Thyroid gland (tissue), 4 donors: ENCODE measurements around the gene BSG. TPM values are rescaled to one million over a fixed set of nuclear protein-coding genes. Genes with fewer than 3 reads are reported as not detected.

Experiments
- DNase-seq, 2 donors: peaks; one replicate each; pipeline ENCODE4 v3.0.0-alpha.2; 2019
- H3K27ac ChIP-seq, 3 donors: fragments of 200-600 bp; sonication (generic); 1 replicate in 2 of 3; 2 replicates in 1 of 3; pipeline ENCODE4 v1.5.1; 2016 to 2019; ENCODE audit warnings: mild to moderate bottlenecking in 1 of 3, moderate library complexity in 1 of 3
- H3K27me3 ChIP-seq: fragments of 200-600 bp; sonication (generic); one replicate; pipeline ENCODE4 v1.5.1; 2019
- H3K36me3 ChIP-seq, 2 donors: fragments of 200-600 bp; sonication (generic); one replicate each; pipeline ENCODE4 v1.5.1; 2016 to 2019
- H3K4me1 ChIP-seq, 2 donors: fragments of 200-600 bp; sonication (generic); one replicate each; pipeline ENCODE4 v1.5.1; 2017 to 2019
- H3K4me3 ChIP-seq, 3 donors: fragments of 200-600 bp; sonication (generic); replicated peaks in 1 of 3; 1 replicate in 2 of 3; 2 replicates in 1 of 3; pipeline ENCODE4 v1.5.1; 2016; ENCODE audit warnings: mild to moderate bottlenecking in 1 of 3
- H3K9me3 ChIP-seq: fragments of 200-600 bp; sonication (generic); one replicate; pipeline ENCODE4 v1.5.1; 2017
- CTCF ChIP-seq, 6 experiments: fragments of 200-600 bp in 3 of 6; fragments of 450-650 bp in 3 of 6; sonication (generic) in 3 of 6; IDR thresholded peaks; one replicate each; pipeline ENCODE4 v1.5.1; 2016 to 2019; ENCODE audit warnings: antibody characterized with exemption in 6 of 6, mild to moderate bottlenecking in 2 of 6, inconsistent platforms in 1 of 6, moderate library complexity in 1 of 6
- POLR2A ChIP-seq, 2 donors: fragments of 450-650 bp; IDR thresholded peaks; one replicate each; pipeline ENCODE4 v1.6.1; 2017; ENCODE audit warnings: antibody characterized with exemption in 2 of 2, mild to moderate bottlenecking in 2 of 2, moderate library complexity in 1 of 2
- WGBS, 2 donors: methylation state at CpG; one replicate each; pipeline ENCODE4 v1.1.5; 2017; 5-methylcytosine and 5-hydroxymethylcytosine counted together
- intact Hi-C: fragments of 100-400 bp; cut with DNase I; formaldehyde crosslinking; loops from one replicate; pipeline ENCODE4 v1.15.1; 2023
- total RNA-seq, 4 donors: library from RNA; depleted of rRNA; stranded (reverse); fragments of >200 nt; gene quantifications; one replicate each; pipeline ENCODE4 v1.2.3, GENCODE V29; 2016

BSG gene
- total RNA-seq, 4 donors from 2014 or later: 349 to 702 (median 569) TPM

GRCh38 chr19:572743-573518 lies 535 bp downstream of the BSG start:
- Histone ChIP-seq H3K9me3 (no peaks in the 10 kb centered on the region), H3K36me3 (peaks cover 0 to 6% of the 10 kb centered on the region in 2 donors), H3K4me1 (peaks cover 32 to 42% of the 10 kb centered on the region in 2 donors), H3K27ac (peak overlapping the region; percentile 72 to 88 (median 76)), H3K27me3 (no peaks in the 10 kb centered on the region), H3K4me3 (peak overlapping the region; percentile 81 to 97 (median 91))
- WGBS, 2 donors: 1% methylated on average over 29 of the region's 55 CpGs; no CpG with 5 or more reads in 1 of the 2 donors
- intact Hi-C loops: no loop called here
- TF ChIP-seq POLR2A (IDR thresholded peaks at IDR 0.05): no peak
- TF ChIP-seq CTCF (IDR thresholded peaks at IDR 0.05): no peak
- DNase-seq: peak; percentile 69 to 73

- Histone ChIP-seq H3K4me3 (peak overlapping the region; percentile 81 to 97 (median 91)), H3K27me3 (no peaks in the 10 kb centered on the region), H3K36me3 (peaks cover 0 to 9% of the 10 kb centered on the region in 2 donors), H3K27ac (peak overlapping the region in 2 of 3 donors; percentile 72 to 88), H3K4me1 (peaks cover 32 to 42% of the 10 kb centered on the region in 2 donors), H3K9me3 (no peaks in the 10 kb centered on the region)
- no peak for DNase-seq
- intact Hi-C loops: no loop called here
- WGBS, 2 donors: 8 to 9% methylated on average over 10 to 15 of the region's 15 CpGs
- no peak for TF ChIP-seq POLR2A (IDR thresholded peaks at IDR 0.05)
- TF ChIP-seq CTCF (IDR thresholded peaks at IDR 0.05): no peak
These were observed 1.1 kb downstream of the BSG start for GRCh38 chr19:573519-573825.

- Histone ChIP-seq H3K36me3 (peaks cover 0 to 9% of the 10 kb centered on the region in 2 donors), H3K27ac (peak overlapping the region; percentile 3 to 67 (median 57)), H3K4me3 (peak overlapping the region in 1 of 3 donors; percentile 24), H3K9me3 (no peaks in the 10 kb centered on the region), H3K27me3 (no peaks in the 10 kb centered on the region), H3K4me1 (peaks cover 32 to 42% of the 10 kb centered on the region in 2 donors)
- intact Hi-C loops: no loop called here
- DNase-seq: peak; percentile 71 to 75
- WGBS, 2 donors: 22% methylated on average over 22 to 31 of the region's 32 CpGs
- TF ChIP-seq POLR2A (IDR thresholded peaks at IDR 0.05) (peak in 1 of 2 donors; percentile 6), CTCF (IDR thresholded peaks at IDR 0.05) (no peak)
These were observed 2.5 kb downstream of the BSG start for GRCh38 chr19:574658-575526.

- Histone ChIP-seq H3K27ac (peak overlapping the region in 2 of 3 donors; percentile 57 to 67), H3K36me3 (peaks cover 5 to 14% of the 10 kb centered on the region in 2 donors), H3K9me3 (no peaks in the 10 kb centered on the region), H3K4me1 (peaks cover 32 to 42% of the 10 kb centered on the region in 2 donors), H3K27me3 (no peaks in the 10 kb centered on the region), H3K4me3 (peak overlapping the region in 1 of 3 donors; percentile 24)
- TF ChIP-seq CTCF (IDR thresholded peaks at IDR 0.05) (no peak), POLR2A (IDR thresholded peaks at IDR 0.05) (no peak)
- peak; percentile 69 to 72 for DNase-seq
- intact Hi-C loops: no loop called here
- WGBS, 2 donors: 82 to 84% methylated on average over 5 to 19 of the region's 38 CpGs
These were observed 3.4 kb downstream of the BSG start for GRCh38 chr19:575527-576506.
